Choroid plexus epithelial cell (primary cell): ENCODE data around the gene TBXAS1.

Experiments used
- DNase-seq: peaks from one replicate; pipeline ENCODE4 v3.0.0-alpha.2; 2010; ENCODE audit warnings: low read depth
- H3K4me3 ChIP-seq: 2 replicates; pipeline ENCODE4 v1.5.1; 2011; ENCODE audit warnings: low read depth, mild to moderate bottlenecking, control low read depth, low read length, moderate library complexity
- TF ChIP-seq, protein P1 (sequence below): conservative IDR thresholded peaks from 2 replicates; pipeline ENCODE4 v1.5.1; 2011; ENCODE audit warnings: low read depth, mild to moderate bottlenecking, control low read depth, inconsistent platforms, low read length, moderate library complexity

The TBXAS1 gene

DNA sequence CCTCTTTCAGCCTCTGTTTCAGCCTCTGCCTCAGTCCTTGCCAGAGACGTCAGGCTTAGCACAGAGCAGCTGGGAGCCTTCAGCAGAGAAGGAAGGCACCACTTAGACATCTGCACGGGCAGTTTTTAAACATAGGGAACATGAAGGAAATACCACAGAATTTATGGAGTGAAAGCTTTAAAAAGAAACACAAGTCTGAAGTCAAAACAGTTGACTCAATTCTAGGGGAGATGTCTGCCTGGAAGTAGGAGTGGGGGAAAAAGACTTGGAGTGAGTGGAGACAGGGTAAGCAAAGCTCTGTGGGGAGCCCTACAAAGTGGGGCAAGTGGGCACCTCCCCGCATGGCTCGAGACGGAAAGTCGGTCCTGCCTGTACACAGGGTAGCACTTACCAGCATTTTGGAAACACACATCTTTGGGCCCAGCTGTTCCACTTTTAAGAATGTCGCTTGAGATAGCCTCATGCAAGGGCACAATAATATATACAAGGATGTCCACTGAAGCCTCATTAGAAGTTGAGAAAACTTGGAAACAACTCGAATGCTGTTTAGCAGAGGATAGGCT lies 5.0 kb upstream of the TBXAS1 start:
- peak; percentile 28 for DNase-seq
- TF ChIP-seq, protein P1, sequence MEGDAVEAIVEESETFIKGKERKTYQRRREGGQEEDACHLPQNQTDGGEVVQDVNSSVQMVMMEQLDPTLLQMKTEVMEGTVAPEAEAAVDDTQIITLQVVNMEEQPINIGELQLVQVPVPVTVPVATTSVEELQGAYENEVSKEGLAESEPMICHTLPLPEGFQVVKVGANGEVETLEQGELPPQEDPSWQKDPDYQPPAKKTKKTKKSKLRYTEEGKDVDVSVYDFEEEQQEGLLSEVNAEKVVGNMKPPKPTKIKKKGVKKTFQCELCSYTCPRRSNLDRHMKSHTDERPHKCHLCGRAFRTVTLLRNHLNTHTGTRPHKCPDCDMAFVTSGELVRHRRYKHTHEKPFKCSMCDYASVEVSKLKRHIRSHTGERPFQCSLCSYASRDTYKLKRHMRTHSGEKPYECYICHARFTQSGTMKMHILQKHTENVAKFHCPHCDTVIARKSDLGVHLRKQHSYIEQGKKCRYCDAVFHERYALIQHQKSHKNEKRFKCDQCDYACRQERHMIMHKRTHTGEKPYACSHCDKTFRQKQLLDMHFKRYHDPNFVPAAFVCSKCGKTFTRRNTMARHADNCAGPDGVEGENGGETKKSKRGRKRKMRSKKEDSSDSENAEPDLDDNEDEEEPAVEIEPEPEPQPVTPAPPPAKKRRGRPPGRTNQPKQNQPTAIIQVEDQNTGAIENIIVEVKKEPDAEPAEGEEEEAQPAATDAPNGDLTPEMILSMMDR, result no peak

DNA sequence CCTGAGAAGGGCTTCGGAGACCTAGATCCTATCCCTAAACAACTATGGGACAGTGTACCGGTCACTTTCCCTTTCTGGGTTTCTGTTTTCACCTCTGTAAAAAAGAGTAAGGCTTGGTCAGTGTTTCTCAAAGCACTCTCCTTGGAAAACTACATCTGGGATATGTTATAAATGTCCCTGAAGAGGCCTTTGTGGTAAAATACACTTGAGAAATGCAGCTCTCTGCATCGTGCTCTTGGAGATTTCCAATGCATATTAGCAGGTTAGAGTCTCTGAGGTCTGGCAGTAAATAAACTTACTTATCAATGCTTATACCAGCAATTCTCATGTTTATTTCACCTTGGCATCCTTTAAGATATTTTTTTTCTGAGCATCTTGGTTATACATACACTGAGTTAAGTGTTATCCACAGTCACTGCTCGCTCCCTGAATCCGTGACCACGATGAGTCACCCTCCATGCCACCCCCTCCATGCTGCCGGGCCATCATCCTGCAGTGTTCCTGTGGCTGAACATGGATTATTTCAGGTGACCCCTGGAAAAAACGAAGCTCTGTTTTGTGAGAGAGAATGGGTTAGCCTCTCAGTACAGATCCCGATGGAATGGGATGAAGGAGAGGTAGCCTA lies 3.3 kb upstream of the TBXAS1 start:
- peak; percentile 43 for DNase-seq
- TF ChIP-seq, protein P1, result no peak
- no peak overlapping the region for H3K4me3 ChIP-seq

More for the DNA sequence above, 5.0 kb upstream of the TBXAS1 start:
- H3K4me3 ChIP-seq, result no peak overlapping the region

DNA sequence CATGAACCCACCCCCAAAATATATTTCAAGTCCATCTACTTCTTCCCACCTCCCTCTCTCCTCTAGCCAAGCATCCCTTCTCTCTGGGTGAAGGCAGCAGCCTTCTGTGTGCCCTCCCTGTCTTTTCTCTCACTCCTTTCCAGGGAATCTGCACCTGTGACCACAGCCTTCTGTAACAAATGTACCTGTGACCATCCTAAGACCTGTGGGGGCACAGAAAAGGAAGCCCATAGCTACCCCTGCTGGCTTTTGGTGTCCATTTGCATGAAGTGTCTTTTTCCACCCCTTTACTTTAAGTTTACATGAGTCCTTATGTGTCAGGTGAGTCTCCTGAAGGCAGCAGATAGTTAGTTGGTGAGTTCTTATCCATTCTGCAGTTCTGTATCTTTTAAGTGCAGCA lies 2.0 kb upstream of the TBXAS1 start:
- TF ChIP-seq, protein P1, result peak; percentile 6
- no peak overlapping the region for H3K4me3 ChIP-seq
- no peak for DNase-seq

DNA sequence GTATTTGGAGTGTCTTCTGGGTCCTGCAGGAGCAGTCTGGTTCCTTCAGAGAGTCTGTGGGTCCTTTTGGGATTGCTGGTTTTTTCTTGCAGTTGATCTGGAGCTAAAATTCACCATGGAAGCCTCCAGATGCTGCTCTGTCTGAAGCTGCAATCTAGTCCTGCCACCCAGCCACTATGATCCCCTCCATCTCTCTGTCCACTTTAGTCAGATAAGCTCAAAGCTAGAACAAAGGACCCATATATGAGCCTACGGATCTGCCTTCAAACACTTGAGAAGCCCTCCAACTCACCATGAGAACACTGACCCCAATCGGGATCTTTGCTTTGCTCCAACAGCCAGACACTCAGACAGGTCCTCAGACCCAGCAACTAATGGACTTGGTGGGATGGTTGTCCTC lies 618 bp upstream of the TBXAS1 start:
- H3K4me3 ChIP-seq, result no peak overlapping the region
- TF ChIP-seq, protein P1, result no peak
- DNase-seq, result no peak

DNA sequence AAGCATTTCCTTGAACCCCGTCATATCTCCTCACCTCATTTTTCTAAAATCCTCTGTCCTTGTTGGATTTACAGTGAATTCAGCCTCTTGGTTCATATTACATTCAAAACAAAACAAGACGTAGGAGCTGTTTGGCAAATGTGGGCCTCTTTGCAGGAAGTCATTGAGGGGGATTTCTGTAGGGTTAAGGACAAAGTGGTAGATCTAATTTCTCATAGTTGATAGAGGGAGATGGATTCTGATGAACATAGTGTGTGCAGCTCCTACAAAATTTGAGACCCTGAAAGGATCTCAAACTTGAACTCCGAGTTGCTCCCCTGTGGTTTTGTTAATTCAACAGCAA lies 682 bp downstream of the TBXAS1 start:
- no peak overlapping the region for H3K4me3 ChIP-seq
- peak; percentile 59 for DNase-seq
- TF ChIP-seq, protein P1, result no peak

DNA sequence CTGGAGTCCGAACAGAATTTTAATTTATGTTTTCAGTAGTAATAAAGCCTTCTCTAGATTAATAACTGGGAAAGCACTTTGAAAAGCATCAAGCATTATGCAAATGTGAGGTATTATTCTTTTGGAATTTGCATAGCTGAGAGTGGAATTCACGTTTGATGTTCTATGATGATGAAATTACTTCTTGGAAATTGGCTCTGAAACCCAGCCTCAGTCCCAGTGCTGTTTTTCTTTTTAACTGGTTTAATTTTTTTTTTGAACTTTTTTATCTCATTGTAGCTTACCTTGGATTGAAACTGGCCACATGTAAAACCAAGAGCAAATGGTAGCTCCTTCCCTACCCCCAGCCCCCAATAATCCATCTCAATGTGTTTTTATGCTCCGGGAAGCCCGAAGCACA lies 1.2 kb downstream of the TBXAS1 start:
- H3K4me3 ChIP-seq, result no peak overlapping the region
- peak; percentile 32 for DNase-seq
- TF ChIP-seq, protein P1, result no peak
